Measurements from ENCODE around the gene ATF2. TPM values are rescaled to one million over a fixed set of nuclear protein-coding genes. Genes with fewer than 3 reads are reported as not detected.

The ATF2 gene
- polyA plus RNA-seq, 3 donors: 17.4 to 24.0 (median 22.1) TPM

GRCh38 chr2:175048275-175048674 is 119.7 kb downstream of the ATF2 start:
- Mint-ChIP-seq H3K27ac (peak overlapping the region in 4 of 7 donors; percentile 9 to 58 (median 24)), H3K9me3 (peaks cover 0 to 5% (median 0%) of the 10 kb centered on the region in 7 donors), H3K36me3 (no peaks in the 10 kb centered on the region), H3K4me3 (peak overlapping the region in 1 of 2 donors; percentile 22), H3K27me3 (ENCODE audit: low read depth in 3 of 3) (peaks cover 0 to 2% (median 0%) of the 10 kb centered on the region in 3 donors), H3K4me1 (peaks cover 16% of the 10 kb centered on the region)
- Histone ChIP-seq H2AFZ (ENCODE audit: insufficient read depth, low read depth, low read length, poor library complexity, severe bottlenecking) (no peak overlapping the region), H3K4me2 (replicated peaks; ENCODE audit: extremely low read depth, low read length, poor library complexity, severe bottlenecking) (peak overlapping the region; percentile 24), H3K79me2 (ENCODE audit: insufficient read depth, low read length) (no peaks in the 10 kb centered on the region), H3K4me1 (ENCODE audit: control insufficient read depth in 1 of 2, insufficient read depth in 2 of 2, low read length in 2 of 2) (peaks cover 8% of the 10 kb centered on the region in 2 donors), H4K20me1 (ENCODE audit: insufficient read depth, low read length) (no peaks in the 10 kb centered on the region), H3K4me3 (replicated peaks in 1 of 3; ENCODE audit: low read depth in 2 of 3, low read length in 3 of 3) (no peak overlapping the region), H3K27ac (ENCODE audit: low read depth in 1 of 2, low read length in 2 of 2) (no peak overlapping the region), H3K36me3 (replicated peaks in 1 of 2; ENCODE audit: control insufficient read depth in 1 of 2, insufficient read depth in 2 of 2, low read length in 2 of 2) (no peaks in the 10 kb centered on the region), H3K27me3 (ENCODE audit: control insufficient read depth in 2 of 2, insufficient read depth in 2 of 2, low read length in 2 of 2) (no peaks in the 10 kb centered on the region), H3K9ac (ENCODE audit: insufficient read depth, low read length, poor library complexity, severe bottlenecking) (no peak overlapping the region), H3K9me3 (replicated peaks in 1 of 2; ENCODE audit: control insufficient read depth in 1 of 2, insufficient read depth in 1 of 2, low read length in 2 of 2) (no peaks in the 10 kb centered on the region)
- no peak for DNase-seq
- intact Hi-C loops (cut with micrococcal nuclease): no loop called here
- no CpG with 5 or more reads among the region's 2 CpGs for WGBS (ENCODE audit: insufficient coverage)
- no peak for TF ChIP-seq CTCF (IDR thresholded peaks at IDR 0.05)

GRCh38 chr2:175039490-175039889 is 128.5 kb downstream of the ATF2 start:
- Mint-ChIP-seq H3K4me3 (no peak overlapping the region), H3K4me1 (peaks cover 17% of the 10 kb centered on the region), H3K36me3 (no peaks in the 10 kb centered on the region), H3K27me3 (ENCODE audit: low read depth in 3 of 3) (peaks cover 0 to 2% (median 0%) of the 10 kb centered on the region in 3 donors), H3K9me3 (peaks cover 0 to 4% (median 1%) of the 10 kb centered on the region in 7 donors), H3K27ac (peak overlapping the region in 1 of 7 donors; percentile 35)
- DNase-seq: no peak
- Histone ChIP-seq H3K4me3 (replicated peaks in 1 of 3; ENCODE audit: low read depth in 2 of 3, low read length in 3 of 3) (no peak overlapping the region), H3K9me3 (replicated peaks in 1 of 2; ENCODE audit: control insufficient read depth in 1 of 2, insufficient read depth in 1 of 2, low read length in 2 of 2) (no peaks in the 10 kb centered on the region), H4K20me1 (ENCODE audit: insufficient read depth, low read length) (no peaks in the 10 kb centered on the region), H3K79me2 (ENCODE audit: insufficient read depth, low read length) (no peaks in the 10 kb centered on the region), H3K4me1 (ENCODE audit: control insufficient read depth in 1 of 2, insufficient read depth in 2 of 2, low read length in 2 of 2) (peaks cover 15 to 18% of the 10 kb centered on the region in 2 donors), H3K36me3 (replicated peaks in 1 of 2; ENCODE audit: control insufficient read depth in 1 of 2, insufficient read depth in 2 of 2, low read length in 2 of 2) (no peaks in the 10 kb centered on the region), H3K27me3 (ENCODE audit: control insufficient read depth in 2 of 2, insufficient read depth in 2 of 2, low read length in 2 of 2) (no peaks in the 10 kb centered on the region), H2AFZ (ENCODE audit: insufficient read depth, low read depth, low read length, poor library complexity, severe bottlenecking) (no peak overlapping the region), H3K9ac (ENCODE audit: insufficient read depth, low read length, poor library complexity, severe bottlenecking) (no peak overlapping the region), H3K27ac (ENCODE audit: low read depth in 1 of 2, low read length in 2 of 2) (no peak overlapping the region), H3K4me2 (replicated peaks; ENCODE audit: extremely low read depth, low read length, poor library complexity, severe bottlenecking) (no peak overlapping the region)
- no peak for TF ChIP-seq CTCF (IDR thresholded peaks at IDR 0.05)
- 100% methylated on average over 1 of the region's 3 CpGs for WGBS (ENCODE audit: insufficient coverage)
- intact Hi-C loops (cut with micrococcal nuclease): no loop called here
